AG10803 (cell line): ENCODE data around the gene FBLN5.
A peak's percentile ranks its signal among the peaks of the same experiment; 100 is the strongest.

Experiments used
- DNase-seq: peaks from one replicate; pipeline ENCODE4 v3.0.0; 2010; ENCODE audit warnings: low read depth
- H3K4me3 ChIP-seq: 2 replicates; pipeline ENCODE4 v1.5.1; 2011; ENCODE audit warnings: mild to moderate bottlenecking, low read length, control low read depth
- TF ChIP-seq, protein P1 (sequence below): conservative IDR thresholded peaks from 2 replicates; pipeline ENCODE4 v1.5.1; 2011; ENCODE audit warnings: mild to moderate bottlenecking, low read length, control low read depth, inconsistent platforms

FBLN5 gene, protein sequence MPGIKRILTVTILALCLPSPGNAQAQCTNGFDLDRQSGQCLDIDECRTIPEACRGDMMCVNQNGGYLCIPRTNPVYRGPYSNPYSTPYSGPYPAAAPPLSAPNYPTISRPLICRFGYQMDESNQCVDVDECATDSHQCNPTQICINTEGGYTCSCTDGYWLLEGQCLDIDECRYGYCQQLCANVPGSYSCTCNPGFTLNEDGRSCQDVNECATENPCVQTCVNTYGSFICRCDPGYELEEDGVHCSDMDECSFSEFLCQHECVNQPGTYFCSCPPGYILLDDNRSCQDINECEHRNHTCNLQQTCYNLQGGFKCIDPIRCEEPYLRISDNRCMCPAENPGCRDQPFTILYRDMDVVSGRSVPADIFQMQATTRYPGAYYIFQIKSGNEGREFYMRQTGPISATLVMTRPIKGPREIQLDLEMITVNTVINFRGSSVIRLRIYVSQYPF

DNA sequence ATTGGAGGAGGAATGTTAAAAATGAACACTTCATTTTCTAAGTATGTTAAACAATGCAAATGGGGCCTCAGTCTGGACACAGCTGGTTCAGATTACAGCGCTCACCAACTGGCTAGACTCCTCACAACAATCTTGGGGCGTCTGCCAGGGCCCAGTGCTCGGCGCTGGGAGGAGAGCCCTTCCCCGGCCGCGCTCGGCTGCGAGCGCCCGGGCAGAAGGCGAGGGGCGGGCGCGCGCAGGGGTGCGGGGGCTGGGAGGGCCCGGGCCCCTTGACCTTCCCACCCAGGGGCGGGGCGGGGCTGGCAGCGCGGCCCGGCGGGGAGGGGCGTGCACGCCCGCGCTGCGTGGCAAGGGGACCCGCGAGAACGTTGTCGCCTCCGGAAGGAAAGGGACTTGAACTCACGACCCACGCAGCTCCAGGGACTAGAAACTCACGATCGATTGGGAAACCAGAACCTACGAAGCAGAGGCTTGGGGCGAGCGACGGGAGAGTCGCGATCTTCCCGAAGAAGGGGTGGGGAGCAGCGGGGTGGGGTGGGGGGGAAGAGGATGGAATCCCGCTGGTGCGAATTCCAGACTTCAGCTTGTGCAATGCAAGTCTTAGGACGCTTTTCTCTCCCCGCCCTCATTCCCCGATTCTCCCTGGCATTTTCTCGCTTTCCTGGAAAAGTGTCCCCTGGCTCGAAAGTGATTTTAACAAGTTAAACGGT lies at the start of gene FBLN5:
Gene FBLN5, minus strand, starts transcription at position 220 of the 710 bp plus-strand sequence. CDS start 465 bp downstream, outside the sequence.
- TF ChIP-seq, protein P1, sequence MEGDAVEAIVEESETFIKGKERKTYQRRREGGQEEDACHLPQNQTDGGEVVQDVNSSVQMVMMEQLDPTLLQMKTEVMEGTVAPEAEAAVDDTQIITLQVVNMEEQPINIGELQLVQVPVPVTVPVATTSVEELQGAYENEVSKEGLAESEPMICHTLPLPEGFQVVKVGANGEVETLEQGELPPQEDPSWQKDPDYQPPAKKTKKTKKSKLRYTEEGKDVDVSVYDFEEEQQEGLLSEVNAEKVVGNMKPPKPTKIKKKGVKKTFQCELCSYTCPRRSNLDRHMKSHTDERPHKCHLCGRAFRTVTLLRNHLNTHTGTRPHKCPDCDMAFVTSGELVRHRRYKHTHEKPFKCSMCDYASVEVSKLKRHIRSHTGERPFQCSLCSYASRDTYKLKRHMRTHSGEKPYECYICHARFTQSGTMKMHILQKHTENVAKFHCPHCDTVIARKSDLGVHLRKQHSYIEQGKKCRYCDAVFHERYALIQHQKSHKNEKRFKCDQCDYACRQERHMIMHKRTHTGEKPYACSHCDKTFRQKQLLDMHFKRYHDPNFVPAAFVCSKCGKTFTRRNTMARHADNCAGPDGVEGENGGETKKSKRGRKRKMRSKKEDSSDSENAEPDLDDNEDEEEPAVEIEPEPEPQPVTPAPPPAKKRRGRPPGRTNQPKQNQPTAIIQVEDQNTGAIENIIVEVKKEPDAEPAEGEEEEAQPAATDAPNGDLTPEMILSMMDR: no peak
- DNase-seq: peak; percentile 97
- H3K4me3 ChIP-seq: peak within 1 kb of the TSS; percentile 75

DNA sequence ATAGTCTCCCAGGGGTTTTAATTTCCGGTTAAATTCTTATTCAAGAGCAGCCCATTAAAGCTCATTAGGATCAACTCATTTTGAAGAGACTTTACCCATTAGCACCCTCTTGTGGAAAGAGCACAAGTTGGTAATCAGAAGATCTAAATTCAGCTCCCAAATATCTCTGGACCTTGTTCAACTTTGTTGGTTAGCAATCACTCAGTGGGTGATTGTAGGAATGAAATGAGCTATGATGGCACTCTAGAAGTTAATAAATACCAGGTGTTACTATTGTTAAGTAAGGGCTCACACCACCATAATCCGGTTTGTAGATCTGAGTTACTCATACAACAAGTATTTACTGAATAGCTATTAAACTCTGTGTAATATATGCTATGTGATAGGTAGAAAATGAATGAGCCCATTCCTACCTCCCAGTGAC lies 49.5 kb upstream of the FBLN5 start:
- H3K4me3 ChIP-seq: no peak overlapping the region
- DNase-seq: peak; percentile 97
- TF ChIP-seq, protein P1: peak; percentile 82

DNA sequence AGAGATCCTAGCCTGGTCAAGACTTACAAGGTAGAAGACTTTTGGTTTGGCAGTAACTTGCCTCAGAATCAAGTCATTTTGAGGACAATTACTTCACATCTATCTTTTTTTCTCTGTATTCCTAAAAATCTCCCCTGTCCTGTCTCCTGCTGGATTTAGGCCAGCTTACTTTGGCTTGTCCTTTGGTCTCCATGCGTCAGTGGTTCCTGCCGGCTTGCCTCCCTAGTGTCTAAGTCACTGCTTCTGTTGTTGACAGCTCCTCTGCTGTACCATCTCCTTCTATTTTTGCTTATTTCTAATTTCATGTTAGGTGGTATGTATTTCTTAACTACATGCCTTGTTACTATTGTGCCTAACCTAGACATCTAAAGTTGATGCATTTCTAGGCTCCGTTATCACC lies 39.7 kb upstream of the FBLN5 start:
- TF ChIP-seq, protein P1: no peak
- no peak overlapping the region for H3K4me3 ChIP-seq
- no peak for DNase-seq

DNA sequence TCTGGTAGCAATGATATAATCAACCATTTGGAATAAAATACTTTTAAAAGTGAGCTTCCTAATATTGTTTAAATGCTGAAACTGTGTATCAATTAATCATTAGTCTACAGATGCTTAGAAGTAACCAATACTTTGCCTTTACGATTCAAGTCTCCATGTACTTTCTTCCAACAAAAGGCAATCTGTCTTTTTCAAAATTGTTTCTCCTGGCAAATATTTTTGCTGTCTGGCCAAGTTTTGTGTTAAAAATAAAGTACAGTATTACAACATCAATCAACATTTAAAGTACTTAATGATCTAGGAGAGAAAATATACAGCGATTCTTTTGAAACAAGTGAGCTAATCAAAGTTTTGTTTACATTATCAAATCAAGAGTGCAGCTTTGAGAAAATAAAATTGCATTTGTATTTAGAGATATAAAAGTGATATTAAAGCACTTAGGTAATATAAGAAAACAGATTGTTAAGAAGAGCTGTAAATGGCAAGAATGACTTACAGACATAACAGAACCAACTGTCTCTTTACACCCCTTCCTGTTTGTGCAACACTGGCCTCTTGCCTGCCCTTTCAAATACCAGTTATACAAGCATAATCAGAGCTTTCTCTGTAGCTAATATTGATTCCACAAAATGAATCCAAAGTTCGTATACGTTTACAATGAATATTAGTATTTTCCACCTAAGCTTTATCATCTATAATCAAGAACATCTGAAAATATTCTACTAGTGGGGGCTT lies 38.2 kb upstream of the FBLN5 start:
- DNase-seq: peak; percentile 43
- no peak overlapping the region for H3K4me3 ChIP-seq
- TF ChIP-seq, protein P1: no peak

DNA sequence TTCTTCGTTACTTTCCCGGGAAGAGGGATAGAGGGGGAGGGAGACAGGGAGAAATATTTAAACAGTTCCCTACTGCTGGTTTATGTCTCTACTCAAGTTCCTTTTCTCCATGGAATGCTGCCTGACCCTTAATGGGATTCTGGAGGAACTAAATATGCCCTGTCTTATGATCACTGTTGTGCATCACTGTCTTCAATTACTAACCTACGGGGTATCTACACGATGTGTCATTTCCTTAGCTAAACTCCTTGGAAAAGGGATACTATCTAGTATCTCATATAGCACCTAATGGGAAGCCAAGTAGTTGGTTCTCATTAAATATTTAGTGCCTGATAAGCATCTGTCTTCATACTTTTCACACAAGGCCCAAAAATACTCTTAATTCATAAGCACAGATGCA lies 37.5 kb upstream of the FBLN5 start:
- TF ChIP-seq, protein P1: no peak
- no peak overlapping the region for H3K4me3 ChIP-seq
- peak; percentile 56 for DNase-seq

DNA sequence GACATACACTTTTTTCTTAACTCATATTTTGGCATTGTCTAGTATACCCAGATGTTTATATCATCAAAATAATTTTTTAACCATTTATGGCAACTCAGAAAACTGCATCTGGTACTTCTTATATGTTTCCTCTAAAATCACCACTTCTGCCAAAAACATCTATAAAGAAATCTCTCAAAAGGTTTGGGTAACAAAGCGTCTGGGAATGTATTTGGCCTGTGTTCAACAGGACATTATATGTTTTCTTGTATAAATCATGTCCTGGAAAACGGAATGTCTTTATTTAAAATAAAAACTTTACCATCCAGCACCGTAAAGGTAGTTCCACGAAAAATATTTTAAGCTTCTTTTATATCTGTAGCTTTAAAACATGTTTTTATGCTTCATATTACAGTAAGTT lies 36.1 kb upstream of the FBLN5 start:
- no peak overlapping the region for H3K4me3 ChIP-seq
- no peak for DNase-seq
- TF ChIP-seq, protein P1: no peak
